ENCODE data around the gene TOM1L2. TPM values are rescaled to one million over a fixed set of nuclear protein-coding genes. Genes with fewer than 3 reads are reported as not detected.

The TOM1L2 gene
- total and polyA plus RNA-seq, 2 experiments from 2014 or later = 25.5 to 31.0 TPM

DNA sequence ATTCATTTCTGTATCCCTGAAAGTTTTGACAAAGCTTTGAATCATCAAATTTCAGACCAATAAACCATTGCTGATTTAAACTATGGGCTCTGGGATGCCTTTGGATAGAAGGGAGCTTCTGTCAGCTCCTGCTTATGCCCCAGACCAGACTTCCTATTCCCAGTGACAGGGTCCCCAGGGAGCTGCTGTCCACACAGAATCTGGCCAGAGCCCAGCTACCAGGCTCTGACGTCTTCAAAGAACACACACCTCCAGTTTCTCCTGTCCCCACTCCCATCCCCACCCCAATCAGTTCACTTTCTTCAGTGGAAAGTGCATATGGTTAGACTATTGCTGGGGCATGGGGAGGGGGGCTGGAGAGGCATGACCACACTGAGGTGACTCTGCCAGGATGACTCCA, 83.8 kb downstream of the TOM1L2 start:
- H3K36me3 ChIP-seq (ENCODE audit: low read depth) = no peaks in the 10 kb centered on the region; the same call in 1 of the 2 replicates
- no peaks in the 10 kb centered on the region for H3K79me2 ChIP-seq (ENCODE audit: insufficient read depth)
- H3K4me1 ChIP-seq (ENCODE audit: insufficient read depth) = no peaks in the 10 kb centered on the region
- 88 to 94% methylated on average over 1 of the region's 1 CpG for WGBS, 2 experiments (ENCODE audit: low coverage in 1 of 2, low lambda C conversion rate in 2 of 2, missing lambda C conversion rate in 2 of 2)
- in situ Hi-C loops (cut with MboI) = no loop called here
- no peaks in the 10 kb centered on the region for H4K20me1 ChIP-seq (ENCODE audit: insufficient read depth)
- no peak overlapping the region for H3K4me2 ChIP-seq (ENCODE audit: unreplicated experiment)
- no peak overlapping the region for H3K4me3 ChIP-seq
- H2AFZ ChIP-seq = no peak overlapping the region
- no peak for TF ChIP-seq EZH2phosphoT487 (IDR thresholded peaks at IDR 0.05; ENCODE audit: insufficient read depth, low read depth)
- no peaks in the 10 kb centered on the region for H3K27me3 ChIP-seq (replicated peaks; ENCODE audit: insufficient read depth)
- DNase-seq = no peak
- no peaks in the 10 kb centered on the region for H3K9me3 ChIP-seq (ENCODE audit: low read depth)
- H3F3A ChIP-seq (ENCODE audit: insufficient read depth) = no peaks in the 10 kb centered on the region
- no peaks in the 10 kb centered on the region for H3K9me2 ChIP-seq (ENCODE audit: insufficient read depth)
- H3K27ac ChIP-seq = no peak overlapping the region
- no peak overlapping the region for H3K9ac ChIP-seq

- Histone ChIP-seq H3K79me2 (ENCODE audit: insufficient read depth) (no peaks in the 10 kb centered on the region), H3K36me3 (ENCODE audit: low read depth) (no peaks in the 10 kb centered on the region; the same call in 1 of the 2 replicates), H2AFZ (no peak overlapping the region), H3K4me2 (ENCODE audit: unreplicated experiment) (no peak overlapping the region), H3K9me2 (ENCODE audit: insufficient read depth) (no peaks in the 10 kb centered on the region), H3K9me3 (ENCODE audit: low read depth) (no peaks in the 10 kb centered on the region), H3K4me1 (ENCODE audit: insufficient read depth) (no peaks in the 10 kb centered on the region), H3K27ac (no peak overlapping the region), H4K20me1 (ENCODE audit: insufficient read depth) (no peaks in the 10 kb centered on the region), H3K27me3 (replicated peaks; ENCODE audit: insufficient read depth) (no peaks in the 10 kb centered on the region), H3F3A (ENCODE audit: insufficient read depth) (no peaks in the 10 kb centered on the region), H3K4me3 (no peak overlapping the region), H3K9ac (no peak overlapping the region)
- DNase-seq = no peak
- in situ Hi-C loops (cut with MboI) = no loop called here
- TF ChIP-seq EZH2 (IDR thresholded peaks at IDR 0.05; ENCODE audit: insufficient read depth, poor library complexity, severe bottlenecking) (no peak), EZH2phosphoT487 (IDR thresholded peaks at IDR 0.05; ENCODE audit: insufficient read depth, low read depth) (no peak)
- 96 to 97% methylated on average over 4 of the region's 4 CpGs for WGBS, 2 experiments (ENCODE audit: low coverage in 1 of 2, low lambda C conversion rate in 2 of 2, missing lambda C conversion rate in 2 of 2)
Measured at GRCh38 chr17:17887752-17888304, 84.4 kb downstream of the TOM1L2 start.

DNA sequence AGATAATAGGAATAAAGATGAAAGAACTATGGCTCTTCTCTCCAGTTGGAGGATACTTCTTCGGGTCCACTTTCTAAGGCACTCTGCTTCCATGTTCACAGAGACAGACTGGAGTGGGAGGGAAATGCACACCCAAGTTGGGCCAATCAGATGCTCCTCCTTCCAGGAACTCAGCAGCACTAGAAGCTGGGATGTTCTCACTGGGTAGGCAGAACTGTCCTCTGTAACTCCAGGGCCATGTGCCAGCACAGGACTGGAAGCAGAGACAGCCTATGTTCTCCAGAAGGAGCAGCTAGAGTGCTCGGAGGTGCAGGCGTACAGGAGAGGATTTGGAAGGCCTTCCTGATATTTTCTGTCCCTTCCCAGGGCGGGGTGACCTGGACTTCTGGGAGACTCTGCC, 85.5 kb downstream of the TOM1L2 start:
- Histone ChIP-seq H3K9me2 (ENCODE audit: insufficient read depth) (no peaks in the 10 kb centered on the region), H3K4me3 (no peak overlapping the region), H3K27me3 (replicated peaks; ENCODE audit: insufficient read depth) (no peaks in the 10 kb centered on the region), H3K36me3 (ENCODE audit: low read depth) (no peaks in the 10 kb centered on the region; the same call in 1 of the 2 replicates), H3K4me1 (ENCODE audit: insufficient read depth) (no peaks in the 10 kb centered on the region), H3K9ac (no peak overlapping the region), H3K79me2 (ENCODE audit: insufficient read depth) (no peaks in the 10 kb centered on the region), H4K20me1 (ENCODE audit: insufficient read depth) (no peaks in the 10 kb centered on the region), H3K9me3 (ENCODE audit: low read depth) (no peaks in the 10 kb centered on the region), H3K27ac (no peak overlapping the region), H3F3A (ENCODE audit: insufficient read depth) (no peaks in the 10 kb centered on the region), H3K4me2 (ENCODE audit: unreplicated experiment) (no peak overlapping the region), H2AFZ (no peak overlapping the region)
- DNase-seq = no peak
- WGBS, 2 experiments (ENCODE audit: low coverage in 1 of 2, low lambda C conversion rate in 2 of 2, missing lambda C conversion rate in 2 of 2) = 62 to 70% methylated on average over 4 of the region's 4 CpGs
- TF ChIP-seq EZH2 (IDR thresholded peaks at IDR 0.05; ENCODE audit: insufficient read depth, poor library complexity, severe bottlenecking) (no peak), EZH2phosphoT487 (IDR thresholded peaks at IDR 0.05; ENCODE audit: insufficient read depth, low read depth) (no peak)
- in situ Hi-C loops (cut with MboI) = no loop called here

GRCh38 chr17:17886226-17886625, 86.0 kb downstream of the TOM1L2 start:
- 48 to 52% methylated on average over 6 of the region's 6 CpGs for WGBS, 2 experiments (ENCODE audit: low coverage in 1 of 2, low lambda C conversion rate in 2 of 2, missing lambda C conversion rate in 2 of 2)
- H3K27me3 ChIP-seq (replicated peaks; ENCODE audit: insufficient read depth) = no peaks in the 10 kb centered on the region
- no peak overlapping the region for H3K4me2 ChIP-seq (ENCODE audit: unreplicated experiment)
- no peaks in the 10 kb centered on the region; the same call in 1 of the 2 replicates for H3K36me3 ChIP-seq (ENCODE audit: low read depth)
- no peak for TF ChIP-seq EZH2phosphoT487 (IDR thresholded peaks at IDR 0.05; ENCODE audit: insufficient read depth, low read depth)
- no peak for TF ChIP-seq EZH2 (IDR thresholded peaks at IDR 0.05; ENCODE audit: insufficient read depth, poor library complexity, severe bottlenecking)
- H3K9ac ChIP-seq = no peak overlapping the region
- H3K4me3 ChIP-seq = no peak overlapping the region
- no peaks in the 10 kb centered on the region for H3K79me2 ChIP-seq (ENCODE audit: insufficient read depth)
- in situ Hi-C loops (cut with MboI) = no loop called here
- no peaks in the 10 kb centered on the region for H3K4me1 ChIP-seq (ENCODE audit: insufficient read depth)
- H2AFZ ChIP-seq = no peak overlapping the region
- H3F3A ChIP-seq (ENCODE audit: insufficient read depth) = no peaks in the 10 kb centered on the region
- no peaks in the 10 kb centered on the region for H4K20me1 ChIP-seq (ENCODE audit: insufficient read depth)
- H3K27ac ChIP-seq = no peak overlapping the region
- no peaks in the 10 kb centered on the region for H3K9me2 ChIP-seq (ENCODE audit: insufficient read depth)
- H3K9me3 ChIP-seq (ENCODE audit: low read depth) = no peaks in the 10 kb centered on the region
- no peak for DNase-seq
